Kidney epithelial cell (primary cell): ENCODE measurements around the gene DDX6. TPM values are rescaled to one million over a fixed set of nuclear protein-coding genes. Genes with fewer than 3 reads are reported as not detected.
"Not testable (repeated sequence)": the region's sequence is repeated elsewhere in the genome, so short reads cannot be mapped to it uniquely, and the experiment has no call there.

Experiments used
- DNase-seq: peaks from one replicate; pipeline ENCODE4 v3.0.0-alpha.2; 2010; ENCODE audit warnings: low read depth
- H3K27me3 ChIP-seq: 2 replicates; pipeline ENCODE4 v1.6.0; 2011; ENCODE audit warnings: low read length; ENCODE audit not compliant: control insufficient read depth, insufficient read depth
- H3K36me3 ChIP-seq: 2 replicates; pipeline ENCODE4 v1.5.1; 2011; ENCODE audit warnings: low read length; ENCODE audit not compliant: control insufficient read depth, insufficient read depth
- H3K4me3 ChIP-seq: 2 replicates; pipeline ENCODE4 v1.5.1; 2011; ENCODE audit warnings: low read depth, mild to moderate bottlenecking, control low read depth, low read length
- total RNA-seq: library from RNA; depleted of rRNA; stranded (reverse); fragments of >200 nt; gene quantifications from 2 replicates; pipeline ENCODE4 v1.2.3, GENCODE V29; 2015
- TF ChIP-seq, protein P1 (sequence below): IDR thresholded peaks from 2 replicates; pipeline ENCODE4 v1.5.1; 2011; ENCODE audit warnings: mild to moderate bottlenecking, moderate library complexity, low read length, control low read depth, inconsistent platforms; ENCODE audit not compliant: insufficient read depth, poor library complexity, severe bottlenecking

The DDX6 gene
- total RNA-seq, 1 donor from 2014 or later, result 104 TPM

DNA sequence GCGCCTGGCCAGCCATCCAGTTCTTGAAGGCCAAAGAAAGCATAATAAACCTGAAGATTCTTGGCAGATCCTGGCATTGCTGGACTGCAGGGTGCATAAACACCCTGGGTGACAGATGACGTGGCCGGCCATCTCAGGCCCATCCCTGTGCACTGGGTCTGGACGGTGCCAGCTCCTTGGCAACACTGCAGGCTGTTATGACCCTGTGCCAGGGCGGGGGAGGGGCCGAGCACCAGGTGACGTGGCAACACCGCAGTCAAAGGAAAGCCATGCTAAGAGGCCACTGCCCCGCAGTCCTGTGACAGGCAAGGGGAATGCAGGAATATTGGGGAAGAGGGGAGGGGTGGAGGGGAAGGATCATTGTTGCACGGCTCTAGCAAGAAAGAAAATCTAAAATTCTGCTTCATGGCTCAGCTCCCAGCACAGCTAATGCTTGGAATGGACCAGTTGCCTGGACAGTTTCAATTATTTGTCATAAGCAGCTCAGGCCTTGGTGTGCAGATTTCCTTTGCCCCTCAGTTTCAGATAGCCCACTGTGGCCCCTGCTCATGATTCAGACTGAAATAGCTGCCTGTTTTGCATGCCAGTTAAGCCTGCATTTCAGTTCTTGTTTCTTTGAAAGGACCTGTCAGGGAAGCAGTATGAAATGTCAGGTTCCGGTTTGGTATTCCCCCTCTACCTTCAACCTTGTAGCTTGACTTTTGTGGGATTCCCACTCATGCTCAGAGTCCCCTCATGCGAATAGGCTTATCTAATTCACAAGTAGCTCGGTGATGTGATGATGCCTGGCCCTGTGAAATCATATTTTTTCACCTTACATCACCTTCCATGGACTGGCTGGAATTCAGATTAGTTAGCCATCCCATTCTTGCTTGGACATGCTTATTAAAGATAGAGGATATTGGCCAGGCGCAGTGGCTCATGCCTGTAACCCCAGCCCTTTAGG lies 29.7 kb upstream of the DDX6 start:
- no peaks in the 10 kb centered on the region for H3K27me3 ChIP-seq
- TF ChIP-seq, protein P1, sequence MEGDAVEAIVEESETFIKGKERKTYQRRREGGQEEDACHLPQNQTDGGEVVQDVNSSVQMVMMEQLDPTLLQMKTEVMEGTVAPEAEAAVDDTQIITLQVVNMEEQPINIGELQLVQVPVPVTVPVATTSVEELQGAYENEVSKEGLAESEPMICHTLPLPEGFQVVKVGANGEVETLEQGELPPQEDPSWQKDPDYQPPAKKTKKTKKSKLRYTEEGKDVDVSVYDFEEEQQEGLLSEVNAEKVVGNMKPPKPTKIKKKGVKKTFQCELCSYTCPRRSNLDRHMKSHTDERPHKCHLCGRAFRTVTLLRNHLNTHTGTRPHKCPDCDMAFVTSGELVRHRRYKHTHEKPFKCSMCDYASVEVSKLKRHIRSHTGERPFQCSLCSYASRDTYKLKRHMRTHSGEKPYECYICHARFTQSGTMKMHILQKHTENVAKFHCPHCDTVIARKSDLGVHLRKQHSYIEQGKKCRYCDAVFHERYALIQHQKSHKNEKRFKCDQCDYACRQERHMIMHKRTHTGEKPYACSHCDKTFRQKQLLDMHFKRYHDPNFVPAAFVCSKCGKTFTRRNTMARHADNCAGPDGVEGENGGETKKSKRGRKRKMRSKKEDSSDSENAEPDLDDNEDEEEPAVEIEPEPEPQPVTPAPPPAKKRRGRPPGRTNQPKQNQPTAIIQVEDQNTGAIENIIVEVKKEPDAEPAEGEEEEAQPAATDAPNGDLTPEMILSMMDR, result no peak
- peak; percentile 18 for DNase-seq
- no peak overlapping the region for H3K4me3 ChIP-seq
- H3K36me3 ChIP-seq, result no peaks in the 10 kb centered on the region

DNA sequence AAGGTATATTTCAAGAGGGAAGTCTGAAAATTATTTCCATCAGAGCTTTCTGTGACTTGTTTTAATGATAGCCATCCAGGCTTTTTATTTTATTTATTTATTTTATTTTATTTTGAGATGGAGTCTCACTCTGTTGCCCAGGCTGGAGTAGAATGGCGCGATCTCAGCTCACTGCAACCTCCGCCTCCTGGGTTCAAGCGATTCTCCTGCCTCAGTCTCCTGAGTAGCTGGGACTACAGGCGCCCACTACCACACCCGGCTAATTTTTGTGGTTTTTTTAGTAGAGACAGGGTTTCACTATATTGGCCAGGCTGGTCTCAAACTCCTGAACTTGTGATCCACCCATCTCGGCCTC lies 29.0 kb upstream of the DDX6 start:
- H3K36me3 ChIP-seq, DNase-seq, H3K27me3 ChIP-seq, H3K4me3 ChIP-seq: not testable (repeated sequence)

DNA sequence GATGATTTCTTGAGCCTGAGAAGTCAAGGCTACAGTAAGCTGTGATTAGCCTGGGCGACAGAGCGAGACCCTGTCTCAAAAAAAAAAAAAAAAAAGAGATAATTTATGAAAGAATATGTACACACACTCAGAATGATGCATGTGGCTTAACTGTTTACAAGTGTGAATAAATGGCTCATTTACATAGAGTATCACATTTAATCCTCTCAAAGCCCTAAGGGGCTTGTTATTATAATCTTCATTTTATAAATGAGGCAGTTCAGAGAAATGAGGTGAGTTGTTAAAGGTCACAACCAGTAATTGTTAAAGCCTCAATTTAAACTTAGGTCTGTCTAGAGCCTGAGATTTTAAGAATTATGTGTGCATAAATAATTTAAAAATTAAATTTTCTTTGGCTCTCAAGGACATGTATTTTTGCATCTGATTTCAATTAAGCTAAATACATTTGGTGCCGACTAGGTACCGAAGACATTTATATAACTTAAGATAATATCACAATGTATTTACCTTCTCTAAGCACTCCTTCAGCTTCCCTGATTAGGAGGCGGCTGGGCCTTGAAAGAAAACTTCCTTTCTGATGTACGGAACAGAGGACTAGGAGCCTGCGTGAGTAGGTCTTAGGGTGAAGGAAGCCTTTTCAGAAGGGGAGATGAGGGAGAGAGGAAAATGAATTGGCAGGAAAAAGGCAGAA lies 28.5 kb upstream of the DDX6 start:
- Histone ChIP-seq H3K36me3 (no peaks in the 10 kb centered on the region), H3K27me3 (no peaks in the 10 kb centered on the region), H3K4me3 (no peak overlapping the region)
- TF ChIP-seq, protein P1, result no peak
- no peak for DNase-seq

DNA sequence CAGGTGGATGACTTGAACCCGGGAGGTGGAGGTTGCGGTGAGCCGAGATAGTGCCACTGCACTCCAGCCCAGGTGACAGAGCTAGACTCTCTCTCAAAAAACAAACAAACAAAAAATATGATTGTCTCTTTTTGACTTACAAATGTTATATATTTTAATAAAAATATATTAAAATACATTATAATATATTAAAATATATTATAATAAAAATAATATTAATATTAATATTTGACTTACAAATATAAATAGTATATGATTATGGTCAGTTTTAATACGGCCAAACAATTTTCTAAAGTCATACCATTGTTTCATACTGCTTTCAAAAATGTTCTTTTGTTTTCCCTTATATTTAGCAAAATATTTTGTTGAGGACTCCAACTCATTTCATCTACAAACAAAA lies 27.2 kb upstream of the DDX6 start:
- DNase-seq, result no peak
- TF ChIP-seq, protein P1, result no peak
- Histone ChIP-seq H3K4me3 (no peak overlapping the region), H3K27me3 (no peaks in the 10 kb centered on the region), H3K36me3 (no peaks in the 10 kb centered on the region)

DNA sequence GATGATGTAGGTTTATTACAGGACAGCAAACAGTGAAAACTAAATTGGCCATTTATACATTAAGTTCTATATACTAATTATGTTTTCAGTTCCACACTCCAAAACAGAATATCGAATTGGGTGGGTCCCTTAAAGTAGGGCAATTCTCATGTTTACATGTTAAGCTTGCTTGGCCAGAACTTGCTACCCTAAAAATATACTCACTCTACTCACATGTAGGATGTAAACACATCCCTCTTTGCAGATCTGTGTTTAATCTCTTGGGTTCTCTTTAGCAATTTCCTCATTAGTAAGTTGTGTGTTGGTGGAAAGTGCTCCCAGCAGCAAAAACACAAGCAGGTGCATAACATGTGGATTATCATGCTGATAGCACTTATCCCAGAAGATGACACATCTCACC lies 22.6 kb upstream of the DDX6 start:
- TF ChIP-seq, protein P1, result no peak
- H3K36me3 ChIP-seq, result no peaks in the 10 kb centered on the region
- H3K27me3 ChIP-seq, result no peaks in the 10 kb centered on the region
- DNase-seq, result no peak
- no peak overlapping the region for H3K4me3 ChIP-seq

DNA sequence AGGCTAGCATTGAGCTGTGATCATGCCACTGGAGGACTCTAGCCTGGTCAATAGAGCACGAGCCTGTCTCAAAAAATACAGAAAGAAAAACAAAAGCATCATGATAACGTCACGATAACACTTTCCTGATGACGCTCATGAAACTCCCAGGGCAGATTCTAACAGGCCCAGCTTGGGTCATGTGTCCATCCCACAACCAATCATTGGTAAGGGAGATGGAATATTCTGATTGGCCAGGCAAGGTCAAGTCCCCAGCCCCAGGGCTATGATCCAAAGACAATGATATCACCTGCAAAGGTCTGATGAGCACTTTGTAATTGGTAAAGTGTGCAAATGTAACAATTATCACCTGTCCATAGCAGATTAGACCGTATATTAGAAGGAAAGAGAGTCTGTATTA lies 21.5 kb upstream of the DDX6 start:
- no peak for DNase-seq
- H3K27me3 ChIP-seq, result no peaks in the 10 kb centered on the region
- H3K36me3 ChIP-seq, result no peaks in the 10 kb centered on the region
- no peak overlapping the region for H3K4me3 ChIP-seq
- TF ChIP-seq, protein P1, result no peak
